GM12892 (cell line): Measurements from ENCODE around the gene SYNJ1.

Experiments
- POLR2A ChIP-seq: IDR thresholded peaks from 2 replicates; pipeline ENCODE4 v1.6.1; 2011; ENCODE audit warnings: low read depth, low read length, control low read depth
- POLR2AphosphoS5 ChIP-seq: IDR thresholded peaks from 2 replicates; pipeline ENCODE4 v1.6.1; 2011; ENCODE audit warnings: low read depth, low read length, control low read depth
- TAF1 ChIP-seq: IDR thresholded peaks from 2 replicates; pipeline ENCODE4 v1.6.1; 2011; ENCODE audit warnings: low read depth, mild to moderate bottlenecking, control low read depth, low read length, borderline replicate concordance

GRCh38 chr21:32705901-32706300 is 21.9 kb downstream of the SYNJ1 start:
- TF ChIP-seq POLR2A (no peak), POLR2AphosphoS5 (no peak), TAF1 (no peak)
